ENCODE results near the gene VCL.
"Not testable (repeated sequence)": the region's sequence is repeated elsewhere in the genome, so short reads cannot be mapped to it uniquely, and the experiment has no call there.

VCL gene

DNA sequence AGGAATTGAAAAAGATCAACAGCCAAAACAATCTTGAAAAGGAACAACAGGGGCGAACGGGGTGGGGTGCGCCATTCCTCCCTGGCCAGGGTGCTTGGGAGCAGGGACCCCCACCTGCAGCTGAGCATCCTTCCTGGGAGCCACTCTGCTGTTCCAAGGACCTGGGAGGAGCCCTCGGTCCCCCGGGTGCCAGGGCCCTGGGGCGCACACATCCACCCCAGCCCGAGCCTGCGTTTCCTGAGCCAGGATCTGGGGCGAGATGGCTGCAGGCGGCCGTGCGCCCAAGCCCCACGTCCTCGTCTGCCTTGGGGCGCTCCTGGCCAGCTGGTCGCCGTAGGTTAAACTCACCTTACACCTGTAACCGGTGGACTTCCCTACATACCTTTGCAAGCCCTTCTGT lies 142.1 kb downstream of the VCL start:
- in situ Hi-C loops (cut with MboI; ENCODE audit: low sequenced_read_pairs): no loop called here

DNA sequence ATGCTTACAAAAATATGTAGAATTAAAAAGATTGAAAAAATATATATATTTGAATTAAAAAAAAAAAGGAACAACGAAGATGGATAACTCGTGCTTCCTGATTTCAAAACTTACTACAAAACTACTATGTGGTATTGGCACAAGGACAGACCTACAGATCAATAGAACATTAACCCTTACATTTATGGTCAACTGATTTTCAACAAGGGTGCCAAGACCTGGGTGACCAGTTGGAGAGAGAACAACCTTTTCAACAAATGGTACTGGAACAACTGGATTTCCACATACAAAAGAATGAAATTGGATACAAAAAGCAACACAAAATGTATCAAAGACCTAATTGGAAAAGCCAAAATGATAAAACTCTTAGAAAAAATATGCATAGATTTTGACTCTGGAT lies 142.6 kb downstream of the VCL start:
- in situ Hi-C loops (cut with MboI; ENCODE audit: low sequenced_read_pairs): no loop called here

DNA sequence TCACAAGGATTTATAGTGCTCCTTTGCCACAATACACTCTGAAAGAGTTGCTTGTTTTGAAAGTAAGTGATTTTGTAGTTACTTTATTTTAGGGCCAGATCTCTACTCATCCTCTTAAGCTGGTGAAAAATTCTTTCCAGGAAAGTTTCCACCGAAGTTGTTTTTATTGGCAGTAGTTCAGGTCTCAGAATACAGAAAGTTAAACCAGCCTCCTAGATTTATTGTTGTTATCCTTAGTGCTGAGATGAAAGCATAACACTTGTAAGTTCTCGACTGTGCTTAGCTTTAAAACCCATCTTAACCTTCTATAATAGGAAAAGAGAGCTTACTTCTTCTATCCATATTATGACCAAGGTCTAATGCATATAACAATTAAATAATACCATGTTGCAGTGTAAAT lies 147.2 kb downstream of the VCL start:
- in situ Hi-C loops (cut with MboI; ENCODE audit: low sequenced_read_pairs): no loop called here

DNA sequence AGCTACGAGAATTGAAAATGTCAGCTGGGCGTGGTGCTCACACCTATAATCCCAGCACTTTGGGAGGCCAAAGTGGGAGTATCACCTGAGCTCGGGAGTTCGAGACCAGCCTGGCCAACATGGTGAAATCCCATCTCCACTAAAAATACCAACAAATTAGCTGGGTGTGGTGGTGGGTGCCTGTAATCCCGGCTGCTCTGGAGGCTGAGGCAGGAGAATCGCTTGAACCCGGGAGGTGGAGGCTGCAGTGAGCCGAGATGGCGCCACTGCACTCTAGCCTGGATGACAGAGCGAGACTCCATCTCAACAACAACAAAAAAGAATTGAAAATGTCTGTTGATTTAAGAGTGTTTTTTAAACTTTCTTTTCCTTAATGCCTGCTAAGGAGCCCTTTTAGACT lies 149.1 kb downstream of the VCL start:
- in situ Hi-C loops (cut with MboI; ENCODE audit: low sequenced_read_pairs): not testable (repeated sequence)

DNA sequence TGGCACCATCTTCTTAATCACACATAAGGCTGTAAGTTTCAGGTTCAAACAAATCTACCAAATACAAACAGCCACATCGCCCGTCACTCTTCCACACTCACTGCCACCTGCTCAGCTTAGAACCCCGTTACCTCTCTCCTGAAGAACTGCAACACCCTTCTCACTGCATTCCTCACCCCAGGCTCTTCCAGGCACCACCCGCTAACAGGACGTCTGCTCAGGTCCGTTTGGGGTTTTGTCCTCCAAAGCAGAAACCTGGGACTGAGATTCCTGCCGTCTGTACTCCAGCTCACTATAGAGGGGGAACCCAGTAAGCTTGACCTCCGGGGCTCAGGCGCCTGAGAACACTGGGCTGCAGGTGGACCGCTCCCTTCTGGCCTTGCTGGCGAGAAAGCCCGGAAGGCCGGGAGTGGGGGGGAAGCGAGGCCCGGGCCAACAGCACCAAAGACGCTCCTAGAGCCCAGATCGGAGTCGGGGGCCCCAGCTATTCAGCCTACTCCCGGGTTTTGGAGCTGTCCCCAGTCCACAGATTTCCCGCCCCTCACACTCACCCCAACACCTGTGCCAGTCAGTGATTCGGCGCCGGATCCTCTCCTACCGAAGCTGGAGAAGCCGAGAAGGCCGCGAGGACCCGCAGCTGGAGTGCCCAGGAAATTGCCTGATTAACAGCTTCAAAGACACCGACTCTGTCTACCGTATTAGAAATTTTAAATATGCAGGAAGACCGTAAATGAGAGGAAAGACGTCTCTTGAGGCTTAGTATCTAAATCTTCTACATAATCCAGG lies 152.5 kb downstream of the VCL start, which contains the start of gene AP3M1:
AP3M1 (minus strand) TSS at position 625 of the 786 bp plus-strand sequence. CDS start 12,449 bp downstream, outside the sequence.
- in situ Hi-C loops (cut with MboI; ENCODE audit: low sequenced_read_pairs): no loop called here

DNA sequence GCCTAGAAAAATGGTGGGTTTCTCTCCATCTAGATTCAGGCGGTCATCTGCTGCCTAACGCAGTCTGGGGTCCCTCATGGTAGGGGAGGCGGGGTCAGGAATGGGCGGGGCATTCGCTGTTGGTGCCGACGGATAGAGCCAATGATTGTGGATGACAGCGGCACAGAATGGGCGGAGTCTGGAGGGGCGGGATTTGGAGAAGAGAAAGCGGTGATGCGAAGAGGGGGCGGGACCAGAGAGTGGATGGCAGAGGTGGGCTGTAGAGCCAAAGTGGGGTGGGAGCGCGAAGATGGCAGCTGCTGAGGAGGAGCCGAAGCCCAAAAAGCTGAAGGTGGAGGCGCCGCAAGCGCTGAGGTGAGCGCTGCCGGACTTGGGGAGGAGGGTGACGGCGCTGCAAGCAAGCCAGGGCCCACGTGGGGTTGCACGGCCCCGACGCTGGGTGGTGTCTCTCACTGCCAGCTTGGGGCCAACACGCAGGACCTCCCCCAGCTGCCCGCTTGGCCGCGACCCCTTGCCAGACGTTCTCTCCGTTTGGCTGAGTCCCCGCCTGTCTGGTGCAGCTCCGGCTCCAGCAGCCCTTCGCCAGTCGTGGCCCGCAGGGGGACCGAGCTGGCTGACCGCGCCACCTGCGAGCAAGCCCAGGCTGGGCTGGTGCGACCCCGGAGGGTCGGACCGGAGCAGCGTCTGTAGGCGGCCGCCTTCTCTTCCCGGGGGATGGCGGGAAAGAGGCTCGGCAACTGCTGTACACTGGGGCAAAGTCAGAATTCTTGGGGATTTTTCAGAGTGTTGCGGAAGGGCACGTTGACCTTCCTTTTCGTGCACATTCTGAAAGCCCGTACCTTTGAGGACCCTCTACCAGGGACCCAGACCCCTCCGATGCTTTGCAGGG lies 153.3 kb downstream of the VCL start, which contains the start of gene ADK:
ADK (plus strand) TSS at position 232 of the 889 bp plus-strand sequence; CDS start at position 290, 58 bp downstream.
- in situ Hi-C loops (cut with MboI; ENCODE audit: low sequenced_read_pairs): no loop called here

DNA sequence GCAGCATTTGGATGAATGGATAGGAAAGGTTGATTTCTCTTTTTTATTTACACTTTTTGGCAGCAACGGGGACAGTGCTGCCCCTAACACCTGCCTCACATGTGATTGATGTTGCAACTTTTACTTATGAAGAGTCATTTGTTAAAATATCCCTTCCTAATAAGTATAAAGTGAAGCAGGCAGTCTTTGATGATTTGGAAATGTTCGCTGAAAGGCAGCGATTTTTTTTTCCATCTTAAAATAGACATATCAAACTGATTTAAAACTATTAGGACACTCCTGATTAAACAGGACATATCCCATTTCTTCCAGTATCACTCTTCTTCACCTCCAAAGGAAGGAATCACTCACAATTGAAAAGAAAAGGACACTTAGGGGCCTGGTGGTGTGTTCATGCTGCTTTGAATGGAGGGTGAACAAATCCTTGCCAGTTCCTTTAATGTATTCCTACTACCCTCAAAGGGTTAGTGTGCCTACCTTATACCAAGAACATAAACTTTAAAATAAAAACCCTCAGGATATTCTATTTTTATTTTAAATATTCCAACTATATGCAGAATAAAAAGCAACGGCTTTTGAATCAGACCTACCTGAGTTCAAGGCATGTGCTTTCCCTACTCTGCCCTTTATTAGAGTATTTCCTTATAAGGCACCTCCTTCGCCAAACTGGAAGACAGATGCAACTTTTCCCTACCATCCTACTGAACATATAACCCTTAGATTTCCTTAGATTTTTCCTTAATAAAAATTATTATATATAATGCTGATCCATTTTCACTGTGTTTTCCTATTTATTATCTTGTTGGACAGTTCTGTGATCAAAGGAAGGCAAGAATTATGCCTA lies 154.2 kb downstream of the VCL start:
- in situ Hi-C loops (cut with MboI; ENCODE audit: low sequenced_read_pairs): no loop called here

DNA sequence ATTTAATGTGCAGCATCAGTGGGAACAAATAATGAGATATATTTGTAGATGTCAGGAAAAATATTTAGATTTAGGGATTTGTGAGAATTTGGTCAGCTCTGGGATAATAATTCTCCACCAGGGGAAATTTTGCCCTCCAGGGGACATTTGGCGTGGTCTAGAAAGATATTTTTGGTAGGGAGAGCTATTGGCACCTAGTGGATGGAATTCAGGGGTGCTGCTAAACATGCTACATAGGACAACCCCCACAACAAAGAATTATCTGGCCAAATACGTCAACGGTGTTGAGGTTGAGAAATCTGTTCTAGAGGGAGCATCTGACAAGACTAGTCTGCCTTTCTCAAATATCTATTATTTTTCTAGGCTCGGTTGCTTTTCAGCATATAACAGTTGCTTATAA lies 155.2 kb downstream of the VCL start:
- in situ Hi-C loops (cut with MboI; ENCODE audit: low sequenced_read_pairs): no loop called here

DNA sequence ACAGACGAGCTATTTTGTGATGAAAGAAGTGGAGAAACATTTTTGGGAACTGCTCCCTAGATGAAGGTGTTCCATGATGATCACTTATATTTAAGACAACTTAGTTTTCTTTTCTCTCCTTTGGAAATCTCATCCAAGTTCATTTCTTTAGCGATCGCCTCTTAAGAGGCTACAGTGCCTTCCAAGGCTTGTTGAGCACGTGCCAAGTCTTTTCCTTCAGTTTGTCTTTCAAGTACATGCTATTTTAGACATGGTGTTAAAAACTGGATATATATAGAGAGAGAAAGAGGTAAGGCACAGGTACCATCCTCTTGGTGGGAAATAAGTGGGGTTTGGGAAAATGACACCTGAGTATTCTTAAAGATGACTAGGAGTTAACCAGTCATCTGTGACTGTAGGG lies 155.8 kb downstream of the VCL start:
- in situ Hi-C loops (cut with MboI; ENCODE audit: low sequenced_read_pairs): no loop called here

DNA sequence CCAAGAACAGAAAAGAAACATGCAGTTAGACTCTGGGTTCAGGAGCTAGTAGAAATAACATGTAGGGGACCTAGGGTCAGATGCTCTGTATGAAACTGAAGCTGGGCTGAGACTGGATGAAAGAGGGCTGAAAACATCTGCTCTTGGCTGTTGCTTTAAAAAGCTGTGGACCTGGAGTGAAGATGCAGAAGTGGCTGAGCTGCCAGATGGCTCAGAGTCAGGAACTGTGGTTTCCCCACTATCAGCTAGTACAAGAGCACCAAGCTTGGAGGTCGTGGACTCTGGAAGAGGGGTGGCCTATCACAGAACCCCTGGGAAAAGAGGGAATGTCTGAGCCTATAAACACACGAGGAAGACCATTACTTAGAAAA lies 159.0 kb downstream of the VCL start:
- in situ Hi-C loops (cut with MboI; ENCODE audit: low sequenced_read_pairs): no loop called here

DNA sequence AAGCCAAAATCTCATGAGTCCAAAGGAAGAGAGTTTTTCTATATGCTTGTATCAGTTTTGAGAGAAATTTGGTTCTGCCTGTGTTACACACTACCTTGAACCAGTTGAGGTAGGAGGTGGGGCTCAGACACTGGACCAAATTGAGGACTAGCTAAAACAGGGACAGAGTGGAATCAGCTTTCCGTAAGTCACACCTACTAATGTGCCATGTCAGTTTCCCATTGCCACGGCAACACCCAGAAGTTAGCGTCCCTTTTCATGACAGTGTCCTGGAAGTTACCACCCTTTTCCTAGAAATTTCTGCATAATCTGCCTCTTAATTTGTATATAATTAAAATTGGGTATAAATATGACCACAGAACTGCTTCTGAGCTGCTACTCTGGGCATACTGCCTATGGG lies 162.1 kb downstream of the VCL start:
- in situ Hi-C loops (cut with MboI; ENCODE audit: low sequenced_read_pairs): no loop called here

DNA sequence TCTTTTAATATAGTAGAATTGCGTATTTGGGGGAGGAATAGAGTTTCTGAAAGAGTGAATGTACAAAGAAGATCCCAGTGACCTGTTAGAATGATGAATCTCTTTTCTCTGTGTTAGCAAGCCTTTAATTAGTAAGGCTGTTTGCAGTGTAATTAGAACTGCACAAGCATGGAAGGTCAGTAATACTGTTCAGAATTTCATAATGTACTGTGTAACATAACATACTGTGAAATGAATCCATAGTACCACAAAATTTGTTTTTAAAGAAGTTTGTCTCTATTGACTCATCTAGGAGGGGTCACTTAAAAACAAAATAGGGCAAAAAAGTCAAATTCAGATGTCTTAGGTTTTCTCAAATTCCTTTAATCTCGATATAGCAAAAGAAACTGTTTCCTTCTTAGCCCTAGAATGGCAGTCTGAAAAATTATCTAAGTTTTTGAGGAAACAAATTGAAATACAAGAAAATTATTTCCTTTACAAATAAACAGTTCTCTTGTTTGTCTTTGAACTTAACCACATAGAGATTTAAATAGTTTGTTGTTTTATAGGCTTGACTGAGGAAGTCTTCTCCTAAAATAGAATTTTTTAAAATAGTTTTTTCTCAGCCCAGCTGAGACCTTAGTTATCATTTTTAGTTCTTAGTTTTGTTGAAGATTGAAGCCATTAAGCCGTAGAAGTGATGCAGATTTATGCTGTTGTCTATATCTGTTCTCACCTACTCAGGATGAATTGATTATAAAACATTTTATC lies 165.6 kb downstream of the VCL start:
- in situ Hi-C loops (cut with MboI; ENCODE audit: low sequenced_read_pairs): no loop called here

DNA sequence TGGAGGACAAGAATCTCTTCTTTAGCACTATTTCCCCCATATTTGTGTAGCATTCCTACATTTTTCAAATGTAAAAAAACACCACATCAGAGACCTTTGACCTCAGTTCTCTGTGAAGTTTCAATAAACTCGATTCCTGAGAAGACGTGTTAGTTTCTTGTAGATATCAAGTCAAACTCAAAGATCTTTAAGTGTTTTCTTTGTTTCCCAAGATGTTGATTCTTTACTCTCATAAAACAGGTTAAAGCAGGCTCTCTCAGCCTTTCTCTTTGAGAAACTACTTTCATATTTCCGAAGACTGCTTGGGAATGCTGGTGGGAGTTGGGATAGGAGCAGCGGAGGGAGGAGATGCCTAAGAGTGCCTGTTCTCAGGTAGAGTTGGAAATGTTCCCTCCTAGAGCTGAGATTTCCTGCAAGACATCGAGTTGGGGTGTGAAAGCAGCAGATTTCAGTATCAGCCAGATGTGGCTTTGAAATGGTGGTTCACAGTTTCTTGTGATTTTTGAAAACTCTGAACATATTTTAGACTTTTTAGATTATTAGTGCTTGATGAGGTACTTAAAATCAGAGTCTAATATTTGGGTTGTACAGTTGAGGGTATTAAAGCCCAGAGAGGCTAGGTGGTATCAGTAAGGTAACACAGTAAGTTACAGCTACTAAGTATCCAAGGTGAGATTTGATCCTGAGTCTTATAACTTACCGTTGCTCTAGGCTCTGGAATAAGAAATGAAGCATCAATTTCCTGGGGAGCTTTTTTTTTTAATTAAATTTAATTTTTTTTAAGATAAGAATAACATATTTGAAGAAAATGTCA lies 167.0 kb downstream of the VCL start:
- in situ Hi-C loops (cut with MboI; ENCODE audit: low sequenced_read_pairs): no loop called here

DNA sequence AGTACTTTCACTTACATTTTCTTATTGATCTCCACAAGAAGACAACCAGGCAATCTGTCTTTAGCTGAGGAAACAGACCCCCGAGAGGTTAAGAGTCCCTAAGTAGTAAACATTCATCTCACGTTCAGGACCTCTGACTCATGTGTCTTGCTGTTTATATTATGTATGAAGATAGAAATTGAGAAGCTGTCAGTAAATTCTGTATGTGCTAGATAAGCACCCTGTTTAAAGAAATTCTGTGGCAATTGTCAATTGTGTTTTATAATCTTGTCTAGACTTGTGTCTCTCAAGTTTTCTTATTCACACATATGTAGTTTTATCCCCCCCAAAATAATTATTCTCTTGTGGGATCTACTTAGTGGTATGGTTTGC lies 167.6 kb downstream of the VCL start:
- in situ Hi-C loops (cut with MboI; ENCODE audit: low sequenced_read_pairs): no loop called here

DNA sequence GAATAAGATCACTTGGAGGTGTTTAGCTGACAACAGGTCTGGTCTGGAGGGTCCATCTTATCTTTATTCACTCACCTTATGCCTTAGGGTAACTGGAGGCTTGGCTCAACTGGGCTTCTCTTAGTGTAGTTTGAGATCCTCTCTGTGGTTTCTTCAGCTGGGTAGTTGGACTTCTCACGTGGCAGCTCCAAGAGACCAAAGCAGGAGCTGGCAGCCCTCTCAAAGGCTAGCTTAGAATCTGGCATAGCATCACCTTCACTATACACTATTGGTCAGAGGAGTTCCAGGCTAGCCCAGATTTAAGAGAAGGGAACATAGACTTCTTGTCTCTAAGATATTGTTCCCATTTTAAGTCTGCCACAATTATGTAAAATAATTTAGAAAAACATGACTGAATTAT lies 169.5 kb downstream of the VCL start:
- in situ Hi-C loops (cut with MboI; ENCODE audit: low sequenced_read_pairs): no loop called here
